ENCODE results near the gene TMX1. TPM values are rescaled to one million over a fixed set of nuclear protein-coding genes. Genes with fewer than 3 reads are reported as not detected.
A peak's percentile ranks its signal among the peaks of the same experiment; 100 is the strongest.

The TMX1 gene
- total RNA-seq, 4 donors from 2014 or later, result 6.4 to 58.6 (median 28.8) TPM

DNA sequence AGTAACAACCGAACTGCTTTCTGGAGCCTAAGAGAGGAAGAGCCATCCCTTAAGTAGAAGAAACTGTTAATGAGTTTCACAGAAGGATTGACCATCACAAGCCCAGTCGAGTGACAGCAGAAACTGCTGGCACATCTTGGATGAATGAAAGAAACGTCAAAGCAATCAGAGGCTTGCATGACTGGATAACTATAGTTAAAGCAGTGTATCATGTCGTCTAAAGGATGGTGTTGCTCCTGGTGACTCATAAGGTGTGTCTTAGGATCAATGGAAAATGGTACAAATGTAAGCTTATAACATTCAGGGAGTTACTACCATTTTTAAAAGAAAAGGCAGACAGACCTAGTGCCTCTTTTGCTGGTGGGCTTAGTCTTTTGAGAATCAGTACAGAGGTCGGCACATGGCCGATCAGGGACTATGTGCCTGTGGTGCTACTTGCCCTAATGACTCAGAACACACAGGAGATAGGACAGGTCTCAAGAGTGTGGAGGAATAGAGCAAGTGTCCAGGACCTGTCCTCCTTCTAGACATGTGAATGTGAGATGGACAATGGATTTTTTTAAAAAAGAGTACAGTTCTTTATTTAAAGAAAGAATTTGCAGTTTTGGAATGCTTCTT is 55.7 kb downstream of the TMX1 start:
- Histone ChIP-seq H3K27ac (no peak overlapping the region), H3K36me3 (no peaks in the 10 kb centered on the region), H3K27me3 (no peaks in the 10 kb centered on the region), H3K9me3 (no peaks in the 10 kb centered on the region), H3K4me1 (peaks cover 0 to 10% of the 10 kb centered on the region in 2 donors), H3K4me3 (no peak overlapping the region)
- DNase-seq, result no peak
- no peak for TF ChIP-seq POLR2A (IDR thresholded peaks at IDR 0.05)
- TF ChIP-seq, protein P1, sequence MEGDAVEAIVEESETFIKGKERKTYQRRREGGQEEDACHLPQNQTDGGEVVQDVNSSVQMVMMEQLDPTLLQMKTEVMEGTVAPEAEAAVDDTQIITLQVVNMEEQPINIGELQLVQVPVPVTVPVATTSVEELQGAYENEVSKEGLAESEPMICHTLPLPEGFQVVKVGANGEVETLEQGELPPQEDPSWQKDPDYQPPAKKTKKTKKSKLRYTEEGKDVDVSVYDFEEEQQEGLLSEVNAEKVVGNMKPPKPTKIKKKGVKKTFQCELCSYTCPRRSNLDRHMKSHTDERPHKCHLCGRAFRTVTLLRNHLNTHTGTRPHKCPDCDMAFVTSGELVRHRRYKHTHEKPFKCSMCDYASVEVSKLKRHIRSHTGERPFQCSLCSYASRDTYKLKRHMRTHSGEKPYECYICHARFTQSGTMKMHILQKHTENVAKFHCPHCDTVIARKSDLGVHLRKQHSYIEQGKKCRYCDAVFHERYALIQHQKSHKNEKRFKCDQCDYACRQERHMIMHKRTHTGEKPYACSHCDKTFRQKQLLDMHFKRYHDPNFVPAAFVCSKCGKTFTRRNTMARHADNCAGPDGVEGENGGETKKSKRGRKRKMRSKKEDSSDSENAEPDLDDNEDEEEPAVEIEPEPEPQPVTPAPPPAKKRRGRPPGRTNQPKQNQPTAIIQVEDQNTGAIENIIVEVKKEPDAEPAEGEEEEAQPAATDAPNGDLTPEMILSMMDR (IDR thresholded peaks at IDR 0.05), result no peak
- intact Hi-C loops (cut with DNase I; ENCODE audit: low total_unique reads), result no loop called here

DNA sequence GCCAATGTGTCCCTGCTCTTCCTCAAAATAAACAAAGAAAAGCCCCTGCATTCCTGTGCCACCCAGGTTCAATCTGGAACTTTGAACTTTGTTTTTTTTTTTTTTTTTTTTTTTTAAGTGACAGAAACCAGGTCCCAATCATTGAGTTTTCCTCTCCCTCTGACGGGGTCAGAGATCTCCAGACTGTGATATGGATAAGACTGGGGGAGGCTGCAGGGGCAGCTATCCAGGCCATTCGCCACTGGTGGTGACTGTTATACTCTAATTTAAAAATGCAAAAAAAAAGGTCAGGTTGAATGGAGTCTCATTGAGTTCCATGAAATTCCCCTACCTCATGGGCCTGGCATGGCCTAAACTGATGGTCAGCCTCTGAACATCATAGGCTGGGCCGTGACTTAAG is 57.0 kb downstream of the TMX1 start:
- no peaks in the 10 kb centered on the region for H3K27me3 ChIP-seq
- TF ChIP-seq, protein P1 (IDR thresholded peaks at IDR 0.05), result no peak
- intact Hi-C loops (cut with DNase I; ENCODE audit: low total_unique reads), result no loop called here

DNA sequence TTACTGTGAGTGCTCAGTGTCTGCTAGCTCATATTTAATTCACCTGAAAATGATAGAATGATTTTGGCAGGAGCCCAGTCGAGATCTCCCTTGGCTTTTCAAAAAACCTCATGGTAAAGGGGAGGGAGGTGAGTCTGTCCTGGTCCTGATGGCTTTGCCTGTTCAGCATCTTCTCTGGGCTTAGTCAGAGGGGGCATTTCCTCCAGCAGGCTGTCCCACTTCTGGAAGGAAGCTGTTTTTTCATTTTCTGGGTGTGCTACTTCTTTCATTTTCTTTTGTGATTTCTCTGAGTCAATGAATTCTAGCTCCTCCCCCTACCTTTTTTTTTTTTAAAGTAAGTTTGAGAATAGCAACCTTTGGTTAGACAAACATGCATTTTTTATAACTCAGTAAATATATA is 58.8 kb downstream of the TMX1 start:
- H3K36me3 ChIP-seq, result no peaks in the 10 kb centered on the region
- H3K27me3 ChIP-seq, result no peaks in the 10 kb centered on the region
- intact Hi-C loops (cut with DNase I; ENCODE audit: low total_unique reads), result no loop called here
- no peaks in the 10 kb centered on the region for H3K4me1 ChIP-seq
- no peaks in the 10 kb centered on the region for H3K9me3 ChIP-seq
- DNase-seq, result no peak
- TF ChIP-seq, protein P1 (IDR thresholded peaks at IDR 0.05), result no peak
- no peak for TF ChIP-seq POLR2A (IDR thresholded peaks at IDR 0.05)
- H3K27ac ChIP-seq, result no peak overlapping the region
- no peak overlapping the region for H3K4me3 ChIP-seq

More for the DNA sequence above, 57.0 kb downstream of the TMX1 start:
- Histone ChIP-seq H3K36me3 (no peaks in the 10 kb centered on the region), H3K4me3 (no peak overlapping the region), H3K4me1 (peaks cover 0 to 8% of the 10 kb centered on the region in 2 donors), H3K9me3 (no peaks in the 10 kb centered on the region), H3K27ac (no peak overlapping the region)
- DNase-seq, result no peak

DNA sequence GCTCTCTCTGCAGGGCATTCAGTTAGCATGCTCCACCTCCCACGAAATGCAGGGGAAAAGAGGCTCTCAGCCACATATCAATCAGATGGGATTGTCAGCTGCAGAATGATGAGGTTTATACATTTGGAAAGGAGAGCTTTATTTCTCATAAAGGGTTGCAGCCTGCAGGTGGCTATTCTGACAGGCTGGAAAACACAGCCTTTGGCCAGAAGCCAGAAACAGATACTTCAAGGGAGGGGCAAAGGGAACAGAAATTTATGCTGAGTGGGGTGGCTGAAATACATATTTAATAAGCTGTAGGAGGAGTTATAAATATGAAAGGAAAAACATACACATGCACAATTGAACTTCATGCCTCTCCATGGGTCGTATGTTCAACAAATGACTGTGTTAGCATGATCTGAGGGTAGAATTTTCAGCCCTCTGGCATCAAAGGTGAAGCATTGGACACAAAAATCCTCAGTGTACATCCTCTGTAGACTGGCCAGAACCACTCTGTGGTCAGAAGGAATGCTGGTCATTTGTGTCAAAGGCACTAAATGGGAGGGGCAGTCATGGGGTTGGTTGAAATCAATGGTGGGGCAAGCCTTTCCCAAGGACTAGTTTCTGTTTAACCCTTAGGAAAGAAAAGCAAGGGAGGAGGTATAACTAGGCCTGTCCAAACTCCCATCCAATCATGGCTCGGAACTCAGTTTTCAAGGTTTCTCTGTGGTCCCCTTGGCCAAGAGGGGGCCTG is 62.4 kb downstream of the TMX1 start:
- no peaks in the 10 kb centered on the region for H3K4me1 ChIP-seq
- H3K9me3 ChIP-seq, result no peaks in the 10 kb centered on the region
- no peak for DNase-seq
- intact Hi-C loops (cut with DNase I; ENCODE audit: low total_unique reads), result no loop called here
- H3K36me3 ChIP-seq, result no peaks in the 10 kb centered on the region
- no peak overlapping the region for H3K27ac ChIP-seq
- TF ChIP-seq POLR2A (IDR thresholded peaks at IDR 0.05), result no peak
- TF ChIP-seq, protein P1 (IDR thresholded peaks at IDR 0.05), result no peak
- no peak overlapping the region for H3K4me3 ChIP-seq
- no peaks in the 10 kb centered on the region for H3K27me3 ChIP-seq

DNA sequence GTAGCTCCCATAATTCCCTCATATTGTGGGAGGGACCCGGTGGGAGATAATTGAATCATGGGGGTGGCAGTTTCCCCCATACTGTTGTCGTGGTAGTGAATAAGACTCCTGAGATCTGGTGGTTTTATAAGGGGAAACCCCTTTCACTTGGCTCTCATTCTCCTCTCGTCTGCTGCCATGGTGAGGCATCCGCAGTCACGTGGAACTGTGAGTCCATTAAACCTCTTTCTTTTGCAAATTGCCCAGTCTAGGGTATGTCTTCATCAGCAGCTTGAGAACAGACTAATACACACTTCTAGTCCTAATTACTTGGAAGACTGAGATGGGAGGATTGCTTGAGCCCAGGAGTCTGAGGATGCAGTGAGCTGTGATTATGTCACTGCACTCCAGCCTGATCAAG is 64.4 kb downstream of the TMX1 start:
- intact Hi-C loops (cut with DNase I; ENCODE audit: low total_unique reads), result no loop called here
- TF ChIP-seq, protein P1 (IDR thresholded peaks at IDR 0.05), result no peak
- TF ChIP-seq POLR2A (IDR thresholded peaks at IDR 0.05), result no peak
- H3K27me3 ChIP-seq, result no peaks in the 10 kb centered on the region
- H3K4me1 ChIP-seq, result no peaks in the 10 kb centered on the region
- no peaks in the 10 kb centered on the region for H3K9me3 ChIP-seq
- H3K27ac ChIP-seq, result peak overlapping the region in 1 of 2 donors; percentile 19
- no peak for DNase-seq
- no peak overlapping the region for H3K4me3 ChIP-seq
- H3K36me3 ChIP-seq, result no peaks in the 10 kb centered on the region

All from uterus (tissue), 4 donors.